NCI-H1436 (cell line): Measurements from ENCODE around the gene PTPRJ.

ENCODE experiments used
- DNase-seq: peaks from one replicate; lab custom pipeline; 2025; lab: John Stamatoyannopoulos, UW

The PTPRJ gene

DNA sequence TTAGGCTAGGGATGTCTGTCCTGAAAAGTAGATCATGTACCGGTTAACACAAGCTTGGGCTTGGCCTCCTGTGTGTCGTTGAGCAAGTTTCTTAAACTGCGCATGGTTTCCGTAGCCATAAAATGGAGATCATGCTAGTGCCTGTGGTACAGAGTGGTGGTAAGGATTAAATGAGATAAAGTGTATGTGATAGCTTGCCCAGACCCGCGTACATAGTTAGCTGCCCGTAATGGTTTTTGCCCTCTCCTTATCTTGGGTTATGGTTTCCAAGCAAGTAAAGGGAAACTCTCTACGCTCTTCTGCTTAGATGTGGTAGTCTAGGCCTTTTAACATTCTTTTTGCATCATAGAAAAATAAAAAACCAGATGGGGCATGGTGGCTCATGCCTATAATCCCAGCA, 11.0 kb upstream of the PTPRJ start:
- DNase-seq, result no peak

DNA sequence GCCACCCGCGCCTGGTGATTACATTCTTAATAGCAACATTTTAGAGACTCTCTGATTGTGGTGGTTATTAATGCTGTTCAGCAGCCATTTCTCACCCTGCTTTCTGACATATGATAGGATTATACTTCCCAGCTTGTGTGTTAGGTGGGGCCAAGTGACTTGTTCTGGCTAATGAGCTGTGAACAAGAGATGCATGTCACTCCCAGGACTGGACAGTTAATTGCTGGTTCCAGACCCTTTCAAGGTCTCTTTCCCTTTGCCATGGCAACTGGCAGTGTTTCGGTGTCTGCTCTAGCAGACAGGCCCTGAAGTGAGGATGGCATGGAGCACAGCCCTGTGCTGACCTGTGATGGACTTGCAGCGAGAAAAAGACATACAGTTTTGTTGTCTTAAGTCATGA, 8.9 kb upstream of the PTPRJ start:
- no peak for DNase-seq

DNA sequence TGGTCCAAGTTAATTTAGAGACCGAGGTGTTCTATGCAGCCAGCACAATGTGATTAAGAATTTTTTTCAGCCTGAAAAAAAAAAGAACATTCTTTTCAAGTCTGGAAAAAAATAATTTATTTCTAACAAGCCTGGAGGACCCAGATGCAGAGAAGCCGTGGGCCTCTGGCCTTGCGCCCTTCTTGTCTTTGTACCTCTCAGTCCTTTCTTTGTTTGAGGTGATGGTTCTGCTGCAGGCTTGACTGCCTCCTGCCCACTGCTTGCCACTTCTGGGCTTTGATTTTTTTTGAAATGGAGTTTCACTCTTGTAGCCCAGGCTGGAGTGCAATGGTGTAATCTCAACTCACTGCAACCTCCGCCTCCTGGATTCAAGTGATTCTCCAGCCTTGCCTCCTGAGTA, 7.2 kb upstream of the PTPRJ start:
- DNase-seq, result no peak

DNA sequence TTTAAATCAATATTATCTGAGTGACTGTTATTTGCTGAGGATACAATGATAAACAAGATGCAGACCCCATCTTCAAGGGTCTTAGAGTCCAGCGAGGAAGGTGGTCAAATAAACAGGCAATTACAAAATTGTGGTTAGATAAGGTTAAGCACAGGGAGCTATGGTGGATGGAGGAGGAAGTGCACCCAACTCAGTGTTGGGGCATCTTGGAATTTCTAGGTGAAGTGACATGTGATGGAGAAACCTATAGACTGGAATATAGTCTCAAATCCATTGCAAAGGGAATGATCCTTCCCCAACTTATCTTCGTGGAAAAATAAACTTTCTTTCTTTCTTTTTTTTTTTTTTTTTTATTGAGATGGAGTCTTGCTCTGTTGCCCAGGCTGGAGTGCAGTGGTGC, 3.4 kb upstream of the PTPRJ start:
- no peak for DNase-seq

DNA sequence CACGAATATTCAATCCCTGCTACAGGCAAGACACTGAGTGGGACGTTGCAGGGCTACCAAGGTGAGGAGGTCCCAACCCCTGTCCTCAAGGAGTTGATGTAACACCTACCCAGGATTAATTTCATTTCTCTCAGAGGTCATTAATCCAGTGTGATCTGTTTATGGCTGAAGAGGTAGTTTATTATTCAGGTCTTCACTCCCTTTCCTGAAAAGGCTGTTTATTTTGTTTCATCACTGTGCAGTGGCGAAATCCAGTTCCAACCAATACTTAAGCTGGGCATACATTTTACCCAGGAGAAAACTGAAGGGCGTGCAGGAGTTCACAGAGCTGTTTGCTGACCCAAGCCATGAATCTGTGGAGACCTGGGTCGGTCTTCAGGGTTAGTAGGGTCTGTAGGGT, 2.7 kb upstream of the PTPRJ start:
- DNase-seq, result no peak

DNA sequence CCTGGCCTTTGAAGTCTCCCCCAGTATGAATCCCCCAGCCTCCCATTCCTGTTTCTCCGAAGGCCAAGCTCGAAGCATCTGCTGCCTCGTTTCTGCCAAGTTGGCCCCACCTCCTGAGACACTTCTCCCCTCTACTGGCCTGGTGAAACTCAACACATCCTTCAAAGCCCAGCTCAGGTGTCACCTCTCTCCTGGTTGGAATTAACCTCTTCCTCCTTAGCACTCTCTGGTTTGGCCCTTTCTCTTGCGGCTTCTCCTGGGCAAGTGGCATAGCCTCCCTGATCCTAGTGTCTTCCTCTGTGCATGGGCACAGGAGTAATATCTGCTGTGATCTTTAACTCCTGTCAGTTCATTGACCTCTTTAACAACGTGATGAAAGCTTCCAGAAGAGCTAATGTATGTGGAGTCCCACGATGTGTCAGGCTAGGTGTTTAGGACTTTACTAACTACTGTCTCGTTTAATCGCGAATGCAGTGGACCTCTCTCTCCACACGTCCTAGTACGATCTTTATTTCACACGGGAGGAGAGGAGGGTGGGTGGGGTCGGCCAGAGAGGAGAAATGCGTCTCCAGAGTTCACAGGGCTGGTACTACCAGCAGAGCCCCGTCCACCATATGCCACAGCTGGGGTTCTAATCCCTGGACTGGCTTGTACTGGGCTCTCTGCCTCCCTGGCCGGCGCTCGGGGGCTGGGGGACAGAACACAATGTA, 826 bp upstream of the PTPRJ start:
- DNase-seq, result no peak

DNA sequence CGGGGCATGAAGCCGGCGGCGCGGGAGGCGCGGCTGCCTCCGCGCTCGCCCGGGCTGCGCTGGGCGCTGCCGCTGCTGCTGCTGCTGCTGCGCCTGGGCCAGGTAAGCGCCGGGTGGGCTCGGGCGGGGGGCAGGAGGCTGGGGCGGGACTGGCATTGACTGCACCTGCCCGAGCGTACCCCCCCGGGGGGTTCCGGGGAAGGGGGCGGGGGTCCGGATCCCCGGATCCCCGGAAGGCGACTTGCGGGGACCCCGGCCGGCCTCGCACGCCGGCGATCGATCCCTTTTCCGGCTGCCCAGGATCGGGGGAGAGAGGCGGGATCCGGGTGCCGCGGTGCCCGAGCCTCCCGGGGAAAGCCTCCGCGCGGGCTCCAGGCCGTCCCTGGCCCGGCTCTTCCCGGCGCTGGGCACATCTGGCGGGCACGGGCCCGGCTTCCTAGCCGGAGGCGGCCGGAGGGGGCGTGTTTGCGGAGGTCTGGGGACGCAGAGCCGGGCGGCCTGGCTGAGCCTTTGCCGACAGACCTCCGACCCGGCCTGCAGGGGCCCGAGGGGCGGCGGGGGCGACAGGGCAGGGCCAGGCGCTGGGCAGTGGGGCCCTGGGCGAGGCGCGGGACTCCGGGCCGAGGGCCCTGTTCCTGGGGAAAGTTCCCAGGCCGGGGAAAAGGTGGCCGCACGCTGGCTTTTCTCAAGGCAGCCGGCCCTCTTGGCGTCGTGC, 705 bp downstream of the PTPRJ start:
- DNase-seq, result no peak

DNA sequence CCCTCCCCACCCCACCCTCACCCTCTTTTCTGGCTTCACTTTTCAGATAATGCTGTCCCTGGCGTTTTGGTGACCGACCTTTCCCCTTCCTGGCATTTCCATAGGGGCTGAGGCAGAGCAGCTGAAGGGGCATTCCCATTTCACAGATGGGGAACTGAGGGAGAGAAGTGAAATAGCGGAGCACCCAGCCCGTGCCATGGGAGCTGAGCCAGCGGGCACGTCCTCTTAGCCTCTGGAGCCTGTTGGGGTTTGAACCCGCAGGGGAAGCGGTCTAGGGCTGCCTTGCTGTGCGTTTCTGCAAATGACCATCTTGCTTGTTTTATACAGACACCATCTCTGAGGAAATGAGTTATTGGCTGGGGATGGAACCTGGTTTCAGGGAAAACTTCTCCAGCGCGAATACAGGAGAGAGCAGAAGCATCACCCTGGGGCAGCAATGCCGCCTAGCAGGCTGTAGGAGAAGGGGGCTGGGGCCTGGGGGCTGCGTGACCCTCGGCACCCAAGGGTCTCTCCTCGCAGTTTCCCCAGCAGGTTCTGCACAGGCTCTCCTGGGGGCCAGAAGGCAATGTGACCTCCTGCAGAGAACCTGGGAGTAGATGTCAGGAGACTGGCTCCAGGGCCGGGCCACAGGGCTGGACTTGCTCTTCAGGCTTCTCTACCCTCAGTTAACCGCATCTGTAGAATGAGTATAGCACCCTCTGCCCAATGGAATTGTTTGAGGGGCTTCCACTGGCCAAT, 1.5 kb downstream of the PTPRJ start:
- DNase-seq, result no peak

DNA sequence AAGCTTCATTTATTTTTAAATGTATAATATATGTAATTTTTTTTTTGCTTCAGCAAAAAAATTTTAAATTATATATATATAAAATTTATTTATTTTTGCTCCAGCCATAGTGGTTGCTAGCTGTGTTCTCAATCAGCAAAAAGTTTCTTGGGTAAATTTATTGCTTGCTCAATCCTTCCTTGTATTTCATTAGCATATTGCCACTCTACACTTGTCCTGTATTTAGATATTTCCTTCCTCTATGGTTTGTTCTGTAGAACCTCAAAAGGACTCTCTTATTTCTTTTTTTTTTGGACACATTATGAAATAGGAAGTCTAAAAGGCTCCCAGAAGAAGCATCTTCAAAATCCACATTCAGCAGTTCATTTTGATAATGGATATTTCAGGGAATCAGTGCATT, 2.3 kb downstream of the PTPRJ start:
- DNase-seq, result no peak

DNA sequence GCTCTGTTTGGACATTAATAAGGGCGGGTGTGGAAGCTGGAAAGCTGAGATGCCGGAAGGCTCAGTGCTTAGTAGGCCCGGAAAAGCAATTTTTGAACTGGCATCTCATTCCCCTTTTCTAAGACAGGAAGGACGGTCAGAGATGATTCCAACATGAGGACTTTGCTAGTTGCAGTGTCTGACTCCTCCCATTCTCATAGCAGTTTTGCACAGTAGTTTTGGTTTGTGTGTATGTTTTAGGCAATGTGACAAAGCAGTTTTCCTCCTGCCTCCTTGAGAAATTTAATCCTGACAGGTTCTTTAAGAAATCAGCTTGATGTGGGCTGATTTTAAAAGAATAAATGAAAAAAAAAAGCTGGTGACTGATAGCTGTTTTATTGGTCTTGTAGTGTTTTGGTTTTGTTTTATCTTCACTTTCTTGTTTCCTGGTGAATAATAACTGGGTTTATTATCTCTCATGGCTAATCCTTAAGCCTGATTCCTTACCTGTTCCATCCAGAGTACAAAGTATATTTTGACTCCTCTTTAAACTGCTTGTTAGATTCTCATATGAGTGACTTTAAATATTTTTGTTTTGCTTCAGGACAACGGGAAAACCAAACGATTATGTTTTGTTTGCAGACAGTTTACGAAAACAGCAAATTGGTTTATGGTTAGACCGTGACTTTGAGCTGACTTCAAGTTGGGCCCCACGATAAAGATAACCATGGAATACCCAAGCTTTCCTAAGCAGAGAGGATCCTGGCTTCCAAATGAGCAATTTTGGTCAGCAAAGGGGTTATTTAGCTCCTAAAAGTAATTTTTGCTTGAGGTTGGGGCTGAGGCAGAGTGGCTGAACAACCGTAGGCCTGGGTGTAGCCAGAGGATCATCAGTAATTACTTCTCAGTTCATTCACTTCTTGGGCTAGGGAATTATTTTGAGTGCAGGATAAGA, 3.4 kb downstream of the PTPRJ start:
- DNase-seq, result no peak

DNA sequence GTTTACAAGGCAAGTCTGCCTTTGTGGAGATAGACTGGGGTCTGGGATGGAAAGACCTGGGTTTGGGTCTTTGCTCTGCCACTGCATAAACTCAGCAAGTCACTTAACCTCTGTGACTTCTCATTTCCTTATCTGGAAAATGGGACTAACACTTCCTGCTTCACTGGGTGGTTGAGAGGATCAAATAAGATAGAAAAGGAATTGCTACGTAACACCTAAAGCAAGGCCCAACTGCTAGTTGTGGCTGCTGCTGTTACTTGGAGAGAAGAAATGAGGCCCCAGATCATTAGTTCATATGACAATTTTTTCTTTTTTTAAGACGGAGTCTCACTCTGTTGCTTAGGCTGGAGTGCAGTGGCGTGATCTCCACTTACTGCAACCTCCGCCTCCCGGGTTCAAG, 5.9 kb downstream of the PTPRJ start:
- no peak for DNase-seq

DNA sequence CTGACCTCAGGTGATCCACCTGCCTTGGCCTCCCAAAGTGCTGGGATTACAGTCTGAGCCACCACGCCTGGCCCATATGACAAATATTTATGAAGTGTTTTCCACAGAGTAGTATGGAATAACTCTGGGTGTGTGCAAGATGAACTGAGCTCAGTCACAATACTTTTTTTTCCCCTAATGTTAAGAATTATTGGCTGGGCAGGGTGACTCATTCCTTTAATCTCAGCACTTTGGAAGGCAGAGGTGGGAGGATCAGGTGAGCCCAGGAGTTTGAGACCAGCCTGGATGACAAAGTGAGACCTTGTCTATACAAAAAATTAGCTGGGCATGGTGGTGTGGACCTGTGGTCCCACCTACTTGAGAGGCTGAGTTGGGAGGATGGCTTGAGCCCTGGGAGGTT, 6.4 kb downstream of the PTPRJ start:
- DNase-seq, result no peak

DNA sequence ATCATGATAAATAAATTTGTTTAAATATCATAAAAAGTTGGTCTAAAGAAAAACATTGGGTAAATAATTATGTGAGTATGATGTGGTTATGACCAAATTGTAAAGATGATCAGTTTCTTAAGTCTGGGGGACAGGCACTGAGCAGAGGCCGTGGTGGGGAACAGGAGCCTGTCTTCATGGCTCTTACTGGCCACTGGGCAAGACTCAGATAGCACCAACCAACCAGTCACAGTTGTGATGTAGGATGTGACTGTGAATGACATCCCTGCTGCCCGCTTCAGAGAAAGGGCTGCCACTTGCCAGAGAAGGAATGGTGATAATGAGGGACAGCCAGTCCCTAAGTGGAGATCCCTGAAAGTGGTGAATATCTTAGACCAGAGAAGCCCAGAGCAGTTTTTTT, 7.0 kb downstream of the PTPRJ start:
- DNase-seq, result no peak

DNA sequence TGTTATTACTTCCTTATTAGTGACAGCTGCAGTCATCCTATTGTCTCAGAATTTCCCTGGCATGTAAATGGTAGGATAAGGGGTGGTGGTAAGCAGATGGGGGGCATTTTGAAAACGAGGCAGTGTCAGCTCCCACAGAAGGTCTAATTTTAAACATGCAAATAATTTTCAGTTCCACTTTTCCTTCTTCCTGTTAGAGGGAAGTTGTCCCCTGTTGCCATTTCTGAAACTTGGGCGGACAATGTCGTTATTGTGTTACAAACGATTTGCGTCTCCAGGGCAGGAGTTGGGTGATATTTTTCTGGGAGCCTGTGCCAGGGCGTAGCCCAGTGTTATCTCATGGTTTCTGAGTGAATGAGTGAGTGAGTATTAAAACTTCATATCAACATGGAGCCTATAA, 7.4 kb downstream of the PTPRJ start:
- DNase-seq, result no peak

DNA sequence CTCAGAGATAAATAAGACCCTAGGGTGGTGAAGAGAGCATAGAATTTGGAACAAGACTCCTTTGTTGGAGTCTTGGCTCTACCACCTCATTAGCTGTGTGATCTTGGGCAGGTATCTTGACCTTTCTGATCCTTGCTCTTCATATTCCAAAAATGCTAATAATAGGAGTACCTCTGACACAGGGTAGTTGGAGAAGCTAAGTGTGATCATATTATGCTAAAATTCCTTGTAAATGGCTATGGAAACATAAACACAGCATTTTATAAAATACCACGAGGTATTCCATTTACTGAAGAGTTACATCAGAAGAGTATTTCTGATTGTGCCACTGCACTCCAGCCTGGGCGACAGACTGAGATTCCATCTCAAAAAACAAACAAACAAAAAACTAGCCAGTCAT, 9.4 kb downstream of the PTPRJ start:
- no peak for DNase-seq

DNA sequence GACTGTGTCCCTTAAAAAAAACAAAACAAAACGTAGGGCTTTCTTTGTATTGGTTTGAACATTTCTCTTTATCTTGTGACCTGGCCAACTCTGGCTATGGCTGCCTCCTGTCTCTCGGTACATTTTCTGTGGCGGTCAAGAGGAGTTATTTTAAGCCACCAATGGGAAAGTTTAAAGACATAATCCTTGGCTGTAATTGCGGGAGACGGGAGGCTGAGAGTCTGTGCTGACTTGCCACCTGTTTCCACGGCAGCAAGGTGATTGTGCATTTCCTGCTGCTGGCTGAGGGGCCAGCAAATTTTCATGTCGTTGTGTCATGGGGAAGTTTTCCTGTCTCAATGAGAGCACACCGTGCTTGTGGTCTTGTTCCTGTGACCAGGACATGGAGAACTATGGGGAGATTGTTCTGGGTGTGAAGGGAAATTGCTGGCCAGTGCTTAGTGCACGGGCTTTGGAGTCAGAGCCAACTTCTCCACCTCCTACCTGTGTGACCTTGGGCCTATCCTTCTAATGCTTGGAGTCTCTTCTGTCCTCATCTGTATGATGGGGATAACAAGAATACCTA, 11.0 kb downstream of the PTPRJ start:
- peak; percentile 57 for DNase-seq

DNA sequence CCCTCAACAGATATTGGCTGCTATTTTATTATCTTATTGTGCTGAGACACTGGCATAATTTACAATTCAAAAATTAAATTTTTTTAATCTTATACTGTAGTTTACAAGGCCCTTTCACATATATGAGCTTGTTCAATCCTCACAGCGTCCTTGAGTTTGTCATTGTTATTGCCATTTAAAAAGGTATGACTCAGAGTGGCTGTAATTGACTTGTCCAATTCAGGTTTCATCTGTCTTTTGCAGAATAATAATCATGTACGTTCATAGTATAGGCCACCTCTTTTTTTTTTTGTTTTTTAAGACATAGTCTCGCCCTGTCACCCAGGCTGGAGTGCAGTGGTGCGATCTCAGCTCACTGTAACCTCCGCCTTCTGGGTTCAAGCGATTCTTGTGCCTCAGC, 11.5 kb downstream of the PTPRJ start:
- no peak for DNase-seq

DNA sequence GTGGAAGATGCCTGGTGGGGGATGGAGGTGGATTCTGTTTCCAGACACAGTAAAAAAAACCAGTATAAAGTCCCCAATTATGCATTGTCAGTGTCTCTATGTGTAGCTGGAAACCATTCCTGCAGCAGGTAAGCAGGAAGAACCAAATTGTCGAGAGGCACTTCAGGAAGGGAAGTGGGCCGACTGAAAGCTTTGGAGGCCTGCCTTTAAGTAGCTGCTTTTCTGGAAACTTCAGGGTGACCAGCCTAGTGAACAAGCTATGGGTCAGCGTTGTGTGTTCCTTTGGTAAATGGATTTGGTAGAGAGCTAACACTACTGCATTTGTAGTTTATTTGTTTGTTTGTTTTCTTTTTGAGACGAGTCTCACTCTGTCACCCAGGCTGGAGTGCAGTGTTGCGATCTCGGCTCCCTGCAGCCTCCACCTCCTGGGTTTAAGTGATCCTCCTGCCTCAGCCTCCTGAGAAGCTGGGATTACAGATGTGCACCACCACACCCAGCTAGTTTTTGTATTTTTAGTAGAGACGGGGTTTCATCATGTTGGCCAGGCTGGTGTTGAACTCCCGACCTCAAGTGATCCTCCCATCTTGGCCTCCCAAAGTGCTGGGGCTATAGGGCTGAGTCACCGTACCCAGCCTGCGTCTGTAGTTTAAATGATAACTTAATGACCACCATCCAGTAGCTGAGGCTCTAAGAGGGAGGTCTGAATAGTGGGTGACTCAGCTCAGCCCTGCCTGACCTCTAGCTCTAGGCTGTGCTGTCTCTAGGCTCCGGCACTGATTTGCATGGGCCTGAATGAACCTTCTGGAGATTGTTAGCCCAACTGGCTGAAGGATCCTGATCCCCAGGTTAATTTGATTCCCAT, 12.8 kb downstream of the PTPRJ start:
- DNase-seq, result no peak

DNA sequence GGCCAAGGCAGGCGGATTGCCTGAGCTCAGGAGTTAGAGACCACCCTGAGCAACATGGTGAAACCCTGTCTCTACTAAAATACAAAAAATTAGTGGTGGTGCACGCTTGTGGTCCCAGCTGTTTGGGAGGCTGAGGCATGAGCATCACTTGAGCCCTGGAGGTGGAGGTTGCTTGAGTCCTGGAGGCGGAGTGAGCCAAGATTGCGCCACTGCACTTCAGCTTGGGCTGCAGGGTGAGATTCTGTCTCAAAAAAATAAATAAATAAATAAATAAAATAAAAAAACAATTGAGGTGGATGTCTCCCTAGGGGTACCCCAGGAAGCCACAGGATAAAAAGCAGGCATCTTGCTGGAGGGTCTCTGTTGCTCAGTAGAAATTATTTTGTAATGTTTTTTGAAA, 14.1 kb downstream of the PTPRJ start:
- DNase-seq, result no peak

DNA sequence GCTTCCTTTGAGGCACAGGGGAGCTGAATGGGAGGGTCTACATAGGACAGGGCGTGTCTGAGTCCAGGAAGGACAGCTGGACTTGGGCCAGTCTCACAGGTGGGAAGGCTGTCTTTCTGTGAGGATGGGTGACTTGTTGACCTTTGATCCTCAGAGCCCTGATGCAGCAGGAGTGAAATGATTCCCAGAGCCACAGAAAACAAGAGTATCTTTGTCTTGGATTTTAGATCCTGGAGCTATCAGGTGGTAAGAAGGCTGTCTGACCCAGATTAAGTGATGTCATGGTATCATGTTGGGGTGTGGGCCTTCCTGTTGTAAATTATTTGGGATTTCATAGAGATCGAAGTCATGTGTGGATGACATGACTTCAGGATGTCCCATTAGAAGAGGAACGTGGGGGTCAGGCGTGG, 15.0 kb downstream of the PTPRJ start:
- DNase-seq, result no peak
